MM.1S (cell line): ENCODE measurements around the gene NACAD.

Source experiments
- EZH2 ChIP-seq: fragments of 300-600 bp; sonication (generic); optimal IDR thresholded peaks from 2 replicates; pipeline ENCODE3; 2017; ENCODE audit warnings: low read depth, mild to moderate bottlenecking, antibody characterized with exemption, low read length, mixed read lengths
- TF ChIP-seq, protein P1 (sequence below): fragments of 300-600 bp; sonication (generic); IDR thresholded peaks from 2 replicates; pipeline ENCODE4 v1.5.1; 2016; ENCODE audit warnings: antibody characterized with exemption, low read length, mixed read lengths

DNA sequence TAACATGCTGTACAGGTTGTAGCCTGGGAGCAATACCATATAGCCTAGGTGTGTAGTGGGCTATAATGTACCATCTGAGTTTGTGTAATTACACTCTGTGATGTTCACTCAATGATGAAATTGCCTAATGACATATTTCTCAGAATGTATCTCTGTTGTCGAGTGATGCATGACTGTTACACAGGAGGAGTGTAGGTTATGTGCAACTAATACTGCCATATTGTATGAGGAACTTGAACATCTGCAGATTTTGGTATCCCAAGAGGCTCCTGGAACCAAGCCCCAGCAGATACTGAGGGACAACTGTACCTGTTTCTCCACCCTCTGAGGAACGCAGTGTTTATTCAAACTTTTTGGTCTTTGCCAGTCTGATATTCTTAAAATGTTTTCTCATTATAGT lies 38.6 kb downstream of the NACAD start:
- TF ChIP-seq, protein P1, sequence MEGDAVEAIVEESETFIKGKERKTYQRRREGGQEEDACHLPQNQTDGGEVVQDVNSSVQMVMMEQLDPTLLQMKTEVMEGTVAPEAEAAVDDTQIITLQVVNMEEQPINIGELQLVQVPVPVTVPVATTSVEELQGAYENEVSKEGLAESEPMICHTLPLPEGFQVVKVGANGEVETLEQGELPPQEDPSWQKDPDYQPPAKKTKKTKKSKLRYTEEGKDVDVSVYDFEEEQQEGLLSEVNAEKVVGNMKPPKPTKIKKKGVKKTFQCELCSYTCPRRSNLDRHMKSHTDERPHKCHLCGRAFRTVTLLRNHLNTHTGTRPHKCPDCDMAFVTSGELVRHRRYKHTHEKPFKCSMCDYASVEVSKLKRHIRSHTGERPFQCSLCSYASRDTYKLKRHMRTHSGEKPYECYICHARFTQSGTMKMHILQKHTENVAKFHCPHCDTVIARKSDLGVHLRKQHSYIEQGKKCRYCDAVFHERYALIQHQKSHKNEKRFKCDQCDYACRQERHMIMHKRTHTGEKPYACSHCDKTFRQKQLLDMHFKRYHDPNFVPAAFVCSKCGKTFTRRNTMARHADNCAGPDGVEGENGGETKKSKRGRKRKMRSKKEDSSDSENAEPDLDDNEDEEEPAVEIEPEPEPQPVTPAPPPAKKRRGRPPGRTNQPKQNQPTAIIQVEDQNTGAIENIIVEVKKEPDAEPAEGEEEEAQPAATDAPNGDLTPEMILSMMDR: no peak
- no peak for TF ChIP-seq EZH2
